ENCODE data around the gene PKHD1.

- no peak for TF ChIP-seq CTCF (IDR thresholded peaks at IDR 0.05; ENCODE audit: low read depth, low read length)
- TF ChIP-seq POLR2A (IDR thresholded peaks at IDR 0.05; ENCODE audit: extremely low read depth, insufficient read length): no peak
- TF ChIP-seq MYC (IDR thresholded peaks at IDR 0.05; ENCODE audit: low read depth, low read length): no peak
- no peak for TF ChIP-seq MAX (IDR thresholded peaks at IDR 0.05; ENCODE audit: low read depth, low read length)
These were observed 172.3 kb downstream of the PKHD1 start for GRCh38 chr6:51915098-51915497.
